Tibial artery (tissue), 4 donors: ENCODE results near the gene RASL10A.

Experiments used
- DNase-seq, 2 donors: peaks; one replicate each; pipeline ENCODE4 v3.0.0-alpha.2; 2019
- H3K27ac ChIP-seq, 2 donors: fragments of 200-600 bp; sonication (generic) in 1 of 2; 1 replicate in 1 of 2; 2 replicates in 1 of 2; pipeline ENCODE4 v1.5.1; 2018 to 2019; ENCODE audit warnings: mild to moderate bottlenecking in 1 of 2
- H3K27me3 ChIP-seq, 2 donors: fragments of 200-600 bp; sonication (generic) in 1 of 2; one replicate each; pipeline versions ENCODE4 v1.5.1 to v1.6.0; 2016 to 2019
- H3K36me3 ChIP-seq, 3 donors: fragments of 200-600 bp; sonication (generic) in 2 of 3; one replicate each; pipeline ENCODE4 v1.5.1; 2016 to 2019; ENCODE audit warnings: mild to moderate bottlenecking in 2 of 3
- H3K4me1 ChIP-seq, 4 donors: fragments of 200-600 bp; sonication (generic) in 2 of 4; 1 replicate in 3 of 4; 2 replicates in 1 of 4; pipeline ENCODE4 v1.5.1; 2016 to 2019
- H3K4me3 ChIP-seq, 2 donors: fragments of 200-600 bp; sonication (generic) in 1 of 2; 1 replicate in 1 of 2; 2 replicates in 1 of 2; pipeline ENCODE4 v1.5.1; 2018 to 2019; ENCODE audit warnings: mild to moderate bottlenecking in 2 of 2
- H3K9me3 ChIP-seq, 3 donors: fragments of 200-600 bp; sonication (generic) in 1 of 3; one replicate each; pipeline ENCODE4 v1.5.1; 2016 to 2019
- intact Hi-C: fragments of 100-400 bp; cut with DNase I; formaldehyde crosslinking; loops from one replicate; pipeline ENCODE4 v1.15.0; 2023; ENCODE audit warnings: low total_unique reads
- TF ChIP-seq, protein P1 (sequence below), 2 experiments: fragments of 200-600 bp in 1 of 2; fragments of 450-650 bp in 1 of 2; IDR thresholded peaks; one replicate each; pipeline ENCODE4 v1.5.1; 2017 to 2019; ENCODE audit warnings: antibody characterized with exemption in 2 of 2, mild to moderate bottlenecking in 1 of 2, moderate library complexity in 1 of 2

The RASL10A gene

DNA sequence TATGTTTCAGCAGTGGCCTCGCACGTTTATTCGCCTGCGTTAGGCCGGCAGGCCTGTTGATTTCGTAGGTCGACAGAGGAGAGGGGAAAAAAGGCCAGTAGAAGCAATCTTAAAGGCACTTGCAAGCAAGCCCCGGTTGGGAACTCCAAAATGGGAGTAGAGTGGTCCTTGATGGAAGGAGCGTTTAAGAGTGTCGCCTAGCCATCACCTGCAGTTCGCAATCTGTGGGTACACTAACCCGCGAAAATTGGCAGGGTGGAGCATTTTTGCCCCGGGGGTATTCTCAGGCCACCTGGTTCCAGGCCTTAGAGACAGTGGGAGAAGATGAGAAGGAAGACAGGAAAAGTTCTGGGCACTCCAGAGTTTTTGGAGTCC lies 46.3 kb downstream of the RASL10A start:
- peaks cover 21 to 23% (median 22%) of the 10 kb centered on the region in 3 donors for H3K36me3 ChIP-seq
- peak overlapping the region; percentile 98 to 99 for H3K27ac ChIP-seq
- intact Hi-C loops = loop anchor here (5.0 to 10.0 kb wide), 2 partner anchors 38 to 384 kb away; partner anchors contain the start of genes GAS2L1 and ZNRF3
- no peaks in the 10 kb centered on the region for H3K9me3 ChIP-seq
- peaks cover 0 to 62% (median 33%) of the 10 kb centered on the region in 4 donors for H3K4me1 ChIP-seq
- no peaks in the 10 kb centered on the region for H3K27me3 ChIP-seq
- peak overlapping the region; percentile 90 to 95 for H3K4me3 ChIP-seq
- DNase-seq = peak in 1 of 2 donors; percentile 51
- TF ChIP-seq, protein P1, sequence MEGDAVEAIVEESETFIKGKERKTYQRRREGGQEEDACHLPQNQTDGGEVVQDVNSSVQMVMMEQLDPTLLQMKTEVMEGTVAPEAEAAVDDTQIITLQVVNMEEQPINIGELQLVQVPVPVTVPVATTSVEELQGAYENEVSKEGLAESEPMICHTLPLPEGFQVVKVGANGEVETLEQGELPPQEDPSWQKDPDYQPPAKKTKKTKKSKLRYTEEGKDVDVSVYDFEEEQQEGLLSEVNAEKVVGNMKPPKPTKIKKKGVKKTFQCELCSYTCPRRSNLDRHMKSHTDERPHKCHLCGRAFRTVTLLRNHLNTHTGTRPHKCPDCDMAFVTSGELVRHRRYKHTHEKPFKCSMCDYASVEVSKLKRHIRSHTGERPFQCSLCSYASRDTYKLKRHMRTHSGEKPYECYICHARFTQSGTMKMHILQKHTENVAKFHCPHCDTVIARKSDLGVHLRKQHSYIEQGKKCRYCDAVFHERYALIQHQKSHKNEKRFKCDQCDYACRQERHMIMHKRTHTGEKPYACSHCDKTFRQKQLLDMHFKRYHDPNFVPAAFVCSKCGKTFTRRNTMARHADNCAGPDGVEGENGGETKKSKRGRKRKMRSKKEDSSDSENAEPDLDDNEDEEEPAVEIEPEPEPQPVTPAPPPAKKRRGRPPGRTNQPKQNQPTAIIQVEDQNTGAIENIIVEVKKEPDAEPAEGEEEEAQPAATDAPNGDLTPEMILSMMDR (IDR thresholded peaks at IDR 0.05) = no peak

DNA sequence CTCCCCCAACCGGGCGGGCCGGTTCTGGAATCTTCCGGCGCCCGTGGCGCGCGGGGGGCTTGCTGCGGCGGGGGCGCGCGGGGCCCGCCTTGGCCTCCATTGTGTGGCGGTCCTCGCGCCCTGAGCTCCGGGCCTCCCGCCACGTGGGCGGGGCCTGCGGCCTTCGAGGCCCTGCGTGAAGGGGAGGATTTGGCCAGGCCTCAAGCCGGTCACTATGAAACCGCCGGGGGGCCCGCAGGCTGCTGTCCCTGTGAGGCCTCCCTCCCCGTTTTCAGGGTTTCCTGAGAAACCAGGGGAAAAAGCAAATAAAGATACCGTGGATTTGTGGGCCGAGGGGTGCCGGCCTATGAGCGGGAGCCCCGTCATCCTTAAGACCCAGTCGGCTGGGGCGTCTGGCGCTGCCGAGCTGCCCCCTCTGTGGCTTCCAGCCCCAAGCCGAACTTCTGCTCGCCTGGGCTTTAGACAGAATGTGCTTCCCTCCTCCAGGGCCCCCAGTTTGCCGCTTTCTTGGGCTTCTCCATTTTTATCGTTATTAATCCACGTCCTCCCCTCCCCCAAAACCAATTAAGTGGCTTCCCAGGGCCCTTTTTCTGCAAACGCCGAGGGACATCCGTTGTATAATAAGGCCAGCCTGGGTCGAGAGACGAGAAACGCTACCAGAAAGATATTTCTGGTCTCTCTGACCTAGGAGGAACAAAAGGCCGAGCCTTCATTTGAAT lies 46.8 kb downstream of the RASL10A start:
- H3K36me3 ChIP-seq = peaks cover 16 to 23% (median 17%) of the 10 kb centered on the region in 3 donors
- peak overlapping the region; percentile 90 to 95 for H3K4me3 ChIP-seq
- TF ChIP-seq, protein P1 (IDR thresholded peaks at IDR 0.05) = no peak
- intact Hi-C loops = loop anchor here (5.0 to 10.0 kb wide), 2 partner anchors 39 to 384 kb away; partner anchors contain the start of genes GAS2L1 and ZNRF3
- H3K27ac ChIP-seq = peak overlapping the region; percentile 98 to 99
- no peaks in the 10 kb centered on the region for H3K27me3 ChIP-seq
- H3K4me1 ChIP-seq = peaks cover 0 to 57% (median 32%) of the 10 kb centered on the region in 4 donors
- no peaks in the 10 kb centered on the region for H3K9me3 ChIP-seq
- DNase-seq = peak; percentile 60 to 83

DNA sequence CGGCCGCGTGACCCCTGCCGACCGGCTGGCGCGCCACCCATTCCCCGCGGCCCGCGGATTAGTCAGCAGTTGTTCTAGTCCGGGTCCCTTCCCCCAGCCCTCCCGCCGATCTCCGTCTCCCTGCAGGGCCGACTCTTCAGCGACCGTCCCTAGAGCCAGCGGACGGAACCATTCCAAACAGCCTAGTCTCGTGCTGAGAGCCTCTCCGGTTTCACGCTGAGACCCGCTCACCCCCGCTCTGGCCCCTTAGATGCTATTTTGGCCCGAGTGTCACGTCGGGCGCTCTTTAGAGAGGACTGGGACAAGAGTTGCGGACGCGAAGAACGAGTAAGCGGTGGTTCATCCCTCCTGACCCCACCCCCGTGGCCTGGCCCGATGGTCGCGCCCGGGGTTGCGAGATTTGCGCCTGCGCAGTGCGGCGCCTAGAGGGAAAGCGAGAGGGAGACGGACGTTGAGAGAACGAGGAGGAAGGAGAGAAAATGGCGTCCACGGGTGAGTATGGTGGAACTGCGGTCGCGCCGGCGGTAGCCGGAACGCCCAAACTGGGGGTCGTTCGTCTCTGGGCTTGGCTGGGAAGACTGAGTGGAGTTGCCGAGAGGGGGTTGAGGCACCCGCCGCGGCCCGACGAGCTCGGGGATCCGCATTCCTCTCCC lies 47.5 kb downstream of the RASL10A start, which contains the start of the genes EWSR1 and RHBDD3:
Gene EWSR1, plus strand, starts transcription at position 411 of the 653 bp plus-strand sequence. Its CDS starts 69 bp downstream, at position 480.
Gene RHBDD3, minus strand, starts transcription at position 124 of the 653 bp plus-strand sequence. CDS start 2,355 bp downstream, outside the sequence.
- Histone ChIP-seq H3K36me3 (peaks cover 9 to 24% (median 10%) of the 10 kb centered on the region in 3 donors), H3K4me3 (peak within 1 kb of the TSS; percentile 90 to 95), H3K4me1 (peaks cover 0 to 50% (median 32%) of the 10 kb centered on the region in 4 donors), H3K27ac (peak within 1 kb of the TSS; percentile 98 to 99), H3K27me3 (no peaks in the 10 kb centered on the region), H3K9me3 (no peaks in the 10 kb centered on the region)
- intact Hi-C loops = loop anchor here (5.0 to 10.0 kb wide), 2 partner anchors 39 to 383 kb away; partner anchors contain the start of genes GAS2L1 and ZNRF3
- peak; percentile 95 to 98 for DNase-seq
- TF ChIP-seq, protein P1 (IDR thresholded peaks at IDR 0.05) = no peak

DNA sequence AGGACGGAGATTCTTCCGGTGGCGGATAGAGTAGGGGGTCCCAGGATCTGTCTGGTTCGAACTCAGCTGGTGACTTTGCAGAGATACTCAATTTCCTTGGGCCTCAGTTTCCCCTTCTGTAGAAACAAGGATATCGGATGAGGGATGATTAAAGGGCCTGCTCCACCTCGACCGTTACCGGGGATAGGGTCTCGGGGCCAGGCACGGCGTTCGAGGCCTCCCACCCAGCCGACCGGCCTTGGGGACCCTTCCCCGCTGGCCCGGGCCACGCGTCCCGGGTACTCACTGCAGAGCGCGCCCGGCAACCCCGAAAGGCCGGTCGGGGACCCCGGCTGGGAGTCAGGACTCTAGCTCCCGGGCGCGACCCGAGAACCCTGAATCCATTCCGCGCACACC lies 48.0 kb downstream of the RASL10A start:
- no peaks in the 10 kb centered on the region for H3K27me3 ChIP-seq
- peak overlapping the region; percentile 90 to 95 for H3K4me3 ChIP-seq
- no peaks in the 10 kb centered on the region for H3K9me3 ChIP-seq
- H3K36me3 ChIP-seq = peaks cover 4 to 24% (median 5%) of the 10 kb centered on the region in 3 donors
- no peak for DNase-seq
- peaks cover 0 to 45% (median 30%) of the 10 kb centered on the region in 4 donors for H3K4me1 ChIP-seq
- TF ChIP-seq, protein P1 (IDR thresholded peaks at IDR 0.05) = no peak
- H3K27ac ChIP-seq = peak overlapping the region; percentile 98 to 99
- intact Hi-C loops = loop anchor here (5.0 to 10.0 kb wide), 2 partner anchors 40 to 383 kb away; partner anchors contain the start of genes GAS2L1 and ZNRF3
